Activated naive CD8-positive, alpha-beta T cell treated with anti-CD3 and anti-CD28 coated beads, Interleukin-2, amount 10 ng/mL, durations not matched to agents 7 days and 5 days (primary cell): ENCODE results near the gene MAML3. TPM values are rescaled to one million over a fixed set of nuclear protein-coding genes. Genes with fewer than 3 reads are reported as not detected.

Experiments
- ATAC-seq: fragments of 150-1000 bp; cut with Tn5 transposase; one replicate; pipeline ENCODE4 v1.10.0; 2021; ENCODE audit warnings: low read depth, moderate library complexity
- POLR2A ChIA-PET: fragments of 350-600 bp; sonication (Branson Sonifier 250); formaldehyde crosslinking; loops from one replicate; lab custom pipeline; 2021; ENCODE audit warnings: antibody characterized with exemption; lab: Charles Lee
- DNase-seq: peaks from one replicate; pipeline ENCODE4 v3.0.0; 2021
- H3K27ac Mint-ChIP-seq: one replicate; pipeline ENCODE4 v1.8.0; 2022; ENCODE audit warnings: mild to moderate bottlenecking, mixed read lengths
- H3K27me3 Mint-ChIP-seq: one replicate; pipeline ENCODE4 v1.8.0; 2022; ENCODE audit warnings: mild to moderate bottlenecking, moderate library complexity, mixed read lengths
- H3K36me3 Mint-ChIP-seq: one replicate; pipeline ENCODE4 v1.8.0; 2021; ENCODE audit warnings: mild to moderate bottlenecking, mixed read lengths
- H3K4me1 Mint-ChIP-seq: one replicate; pipeline ENCODE4 v1.8.0; 2021; ENCODE audit warnings: mixed read lengths
- H3K4me3 Mint-ChIP-seq: one replicate; pipeline ENCODE4 v1.8.0; 2022; ENCODE audit warnings: mild to moderate bottlenecking, moderate library complexity, mixed read lengths
- H3K9me3 Mint-ChIP-seq: one replicate; pipeline ENCODE4 v1.8.0; 2021; ENCODE audit warnings: mixed read lengths
- total RNA-seq, 2 experiments: library from RNA; stranded (reverse); gene quantifications; one replicate each; pipeline ENCODE4 v1.2.3, GENCODE V29; 2021

Gene MAML3
- total RNA-seq, 2 experiments from 2014 or later, result 4.6 to 4.7 TPM

DNA sequence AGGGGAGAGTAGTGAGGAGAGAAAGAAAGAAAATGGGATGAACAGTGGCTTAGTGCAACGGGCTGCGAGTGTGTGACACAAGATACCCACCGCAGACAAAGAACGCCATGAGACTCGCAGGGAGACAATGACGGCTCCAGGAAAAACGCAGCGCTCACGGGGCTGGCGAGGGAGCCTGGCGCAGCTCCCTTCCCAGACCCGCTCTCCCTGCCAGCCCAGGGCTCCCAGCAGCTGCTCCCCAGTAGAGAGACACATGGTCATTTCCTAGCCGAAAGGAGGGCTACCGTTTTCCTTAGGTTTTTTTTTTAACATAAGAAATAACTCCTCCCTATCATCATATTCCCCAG, 149.5 kb downstream of the MAML3 start:
- H3K27ac Mint-ChIP-seq, result no peak overlapping the region

DNA sequence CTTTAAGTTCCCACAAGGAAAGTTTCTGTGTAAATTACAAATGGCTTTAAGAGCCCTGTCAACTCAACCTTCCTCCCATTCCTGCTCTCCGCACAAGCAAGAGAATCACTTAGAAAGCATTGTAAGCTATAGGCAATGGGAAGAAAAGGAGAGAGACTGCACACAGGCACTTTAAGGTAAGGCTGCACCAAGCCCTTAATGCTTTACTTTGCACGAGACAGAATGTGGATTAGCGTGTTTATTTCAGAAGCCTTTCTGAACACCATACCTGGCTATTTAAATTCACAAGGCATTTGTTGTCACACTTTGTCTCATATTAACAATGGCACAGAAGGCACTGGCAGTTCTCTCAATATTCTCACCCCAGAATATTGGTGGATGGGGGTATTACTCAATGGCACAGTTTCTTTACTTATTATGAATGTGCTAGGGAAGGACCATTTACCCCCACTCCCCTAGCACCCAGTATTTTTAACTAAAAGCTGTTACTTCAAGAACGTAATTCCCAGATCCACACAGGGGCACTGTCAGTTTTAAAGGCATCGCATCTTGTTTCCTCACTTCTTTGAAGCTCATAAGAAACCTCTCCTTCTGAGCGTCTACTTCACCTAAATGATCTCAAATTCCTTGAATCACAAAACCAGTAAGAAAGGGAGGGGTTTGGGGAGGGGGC, 150.0 kb downstream of the MAML3 start:
- no peaks in the 10 kb centered on the region for H3K4me1 Mint-ChIP-seq

More for the DNA sequence above, 149.5 kb downstream of the MAML3 start:
- Mint-ChIP-seq H3K27me3 (no peaks in the 10 kb centered on the region), H3K4me3 (no peak overlapping the region), H3K4me1 (no peaks in the 10 kb centered on the region), H3K36me3 (peaks cover 2% of the 10 kb centered on the region), H3K9me3 (no peaks in the 10 kb centered on the region)
- POLR2A ChIA-PET, result no interaction called here
- ATAC-seq (no peak), DNase-seq (no peak)

DNA sequence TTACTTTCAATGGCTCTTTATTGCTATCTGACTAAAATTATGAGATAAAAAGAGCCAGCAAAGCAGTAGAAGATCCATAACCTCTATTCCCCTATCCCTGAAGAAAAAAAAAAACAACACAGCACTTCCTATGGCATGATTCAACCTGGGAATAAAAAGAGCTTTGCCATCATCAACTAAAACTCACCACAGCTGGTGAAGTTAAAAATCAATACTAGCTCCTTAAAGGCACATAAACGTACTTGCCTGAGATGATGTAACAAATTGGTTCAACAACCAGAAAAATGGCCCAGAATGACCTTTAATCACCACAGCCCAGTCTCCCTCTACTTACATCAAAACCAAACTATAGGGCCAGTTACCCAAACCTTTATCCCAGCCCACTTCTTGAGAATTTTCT, 153.8 kb downstream of the MAML3 start:
- Mint-ChIP-seq H3K27ac (no peak overlapping the region), H3K9me3 (no peaks in the 10 kb centered on the region), H3K27me3 (no peaks in the 10 kb centered on the region), H3K4me1 (no peaks in the 10 kb centered on the region), H3K4me3 (no peak overlapping the region), H3K36me3 (peaks cover 4% of the 10 kb centered on the region)
- POLR2A ChIA-PET, result no interaction called here
- DNase-seq (no peak), ATAC-seq (no peak)

More for the DNA sequence above, 150.0 kb downstream of the MAML3 start:
- H3K27ac Mint-ChIP-seq, result no peak overlapping the region
- H3K27me3 Mint-ChIP-seq, result no peaks in the 10 kb centered on the region
- ATAC-seq (no peak), DNase-seq (no peak)
- POLR2A ChIA-PET, result no interaction called here
- peaks cover 2% of the 10 kb centered on the region for H3K36me3 Mint-ChIP-seq
- H3K4me3 Mint-ChIP-seq, result no peak overlapping the region
- H3K9me3 Mint-ChIP-seq, result no peaks in the 10 kb centered on the region

DNA sequence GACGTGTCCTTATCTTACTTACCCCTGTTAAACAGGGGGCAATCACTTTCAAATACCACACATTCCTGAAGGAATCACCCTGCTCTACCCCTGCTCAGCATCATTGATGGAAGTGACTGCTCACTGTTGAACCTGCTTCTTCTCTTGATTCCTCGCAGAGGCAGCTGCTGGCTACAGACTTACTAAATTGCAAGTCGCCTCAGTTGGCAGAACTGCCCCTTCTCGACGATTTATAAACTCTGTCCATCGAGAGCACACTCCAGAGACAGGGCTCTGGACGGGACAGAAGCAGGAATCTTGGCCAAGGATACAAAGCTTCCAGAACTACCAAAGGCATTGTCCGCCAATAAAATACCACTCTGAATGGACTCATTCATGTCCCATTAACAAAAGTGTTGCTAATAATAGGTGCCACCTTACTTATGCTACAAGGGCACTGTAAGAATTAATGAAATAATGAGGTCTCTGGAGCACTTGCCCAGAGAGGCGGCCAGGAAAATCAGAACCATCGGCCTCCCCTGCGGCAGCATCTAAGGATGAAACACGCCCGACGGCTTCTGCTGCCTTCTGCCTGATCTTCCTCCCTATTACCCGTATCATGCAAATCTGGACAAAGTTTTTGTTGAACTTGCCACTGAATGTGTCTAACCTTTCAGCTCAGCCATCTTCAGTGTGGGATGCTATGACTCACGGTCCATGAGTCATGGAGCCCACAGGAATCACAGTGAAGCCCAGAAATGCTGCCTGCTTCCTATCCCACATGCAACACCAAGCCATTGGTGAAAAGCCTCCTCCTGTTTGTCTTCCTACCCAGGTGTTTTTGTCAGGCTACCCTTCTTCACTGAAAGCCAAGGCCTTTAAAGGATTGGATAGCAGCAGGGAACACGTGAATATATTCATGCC, 164.9 kb downstream of the MAML3 start:
- Mint-ChIP-seq H3K9me3 (peaks cover 5% of the 10 kb centered on the region), H3K4me3 (no peak overlapping the region), H3K4me1 (peaks cover 4% of the 10 kb centered on the region), H3K27ac (no peak overlapping the region), H3K27me3 (no peaks in the 10 kb centered on the region), H3K36me3 (peaks cover 2% of the 10 kb centered on the region)
- POLR2A ChIA-PET, result no interaction called here
- no peak for DNase-seq
- peak; percentile 26 for ATAC-seq

DNA sequence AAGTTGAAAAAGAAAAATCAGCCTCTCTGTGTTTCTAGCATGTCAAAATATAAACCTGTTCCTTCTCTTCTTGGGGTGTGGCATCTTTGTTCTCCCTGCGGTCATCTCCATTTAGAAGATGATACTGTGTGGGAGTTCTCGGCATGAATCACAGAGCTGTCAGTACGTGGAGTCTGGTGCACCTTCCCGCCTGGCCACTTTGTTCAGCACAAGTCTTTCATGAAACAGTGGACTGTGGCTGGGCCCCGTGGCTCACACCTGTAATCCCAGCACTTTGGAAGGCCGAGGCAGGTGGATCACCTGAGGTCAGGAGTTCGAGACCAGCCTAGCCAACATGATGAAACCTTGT, 166.5 kb downstream of the MAML3 start:
- no peak for DNase-seq

DNA sequence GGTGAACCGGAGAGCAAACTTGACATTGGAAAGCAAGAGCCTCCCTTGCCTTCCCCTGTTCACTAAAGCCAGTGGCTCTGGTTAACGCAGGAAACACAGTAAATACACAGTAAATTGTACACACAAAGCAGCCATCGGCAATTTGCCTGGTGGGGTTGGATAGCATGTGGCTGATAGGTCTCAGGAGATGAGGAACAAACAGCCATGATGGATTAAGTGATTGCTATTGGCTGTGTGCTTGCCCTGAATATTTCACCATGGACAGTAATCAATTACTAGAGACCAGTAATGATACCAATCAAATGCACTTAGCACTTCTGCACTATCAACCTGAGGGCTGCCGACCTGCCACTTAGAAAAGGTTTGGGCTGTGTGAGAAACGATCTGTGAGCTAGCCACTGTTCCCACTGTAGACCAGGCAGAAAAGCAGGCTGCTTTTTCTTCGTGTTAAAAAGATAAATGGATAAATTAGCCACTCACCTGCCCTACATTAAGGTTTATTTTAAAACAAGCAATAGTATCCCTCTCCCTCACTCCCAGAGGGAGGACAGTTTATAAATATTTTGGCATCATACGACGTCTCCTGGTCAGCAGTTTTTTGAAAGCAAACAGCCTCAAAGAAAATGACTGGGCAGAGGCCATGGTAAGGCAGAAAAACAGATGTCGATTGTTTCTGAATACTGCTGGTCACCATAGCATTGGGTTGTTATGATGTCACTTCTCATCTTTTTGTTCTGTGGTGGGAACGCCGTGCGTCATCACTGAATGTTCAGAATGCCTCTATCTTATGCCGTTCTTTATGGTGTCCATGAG, 167.1 kb downstream of the MAML3 start:
- POLR2A ChIA-PET, result no interaction called here
- Mint-ChIP-seq H3K27me3 (no peaks in the 10 kb centered on the region), H3K36me3 (peaks cover 3% of the 10 kb centered on the region), H3K4me1 (peaks cover 4% of the 10 kb centered on the region), H3K9me3 (peaks cover 3% of the 10 kb centered on the region), H3K4me3 (no peak overlapping the region), H3K27ac (no peak overlapping the region)
- DNase-seq (no peak), ATAC-seq (no peak)

More for the DNA sequence above, 166.5 kb downstream of the MAML3 start:
- Mint-ChIP-seq H3K9me3 (peaks cover 5% of the 10 kb centered on the region), H3K4me3 (no peak overlapping the region), H3K27me3 (no peaks in the 10 kb centered on the region), H3K4me1 (peaks cover 4% of the 10 kb centered on the region), H3K27ac (no peak overlapping the region), H3K36me3 (peaks cover 5% of the 10 kb centered on the region)
- ATAC-seq, result no peak
- POLR2A ChIA-PET, result no interaction called here

DNA sequence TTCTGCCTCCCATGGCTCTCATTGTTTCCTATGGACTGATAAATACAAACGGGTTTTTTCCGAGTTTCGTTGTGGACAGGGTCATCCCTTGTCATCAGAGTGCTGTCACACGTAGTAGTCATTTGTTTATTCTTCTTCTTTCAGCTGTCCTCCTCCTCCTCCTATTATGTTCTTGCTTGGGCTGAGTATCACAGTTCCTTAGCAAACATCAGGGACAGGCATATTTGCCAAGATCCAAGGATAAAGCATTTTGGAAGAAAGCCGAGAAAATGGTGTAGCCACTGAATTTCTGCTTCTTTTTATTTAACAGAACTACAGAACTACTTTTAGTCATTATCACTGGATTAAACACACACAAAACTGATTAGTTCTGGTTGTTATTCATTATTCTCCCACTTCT, 167.9 kb downstream of the MAML3 start:
- ATAC-seq (no peak), DNase-seq (no peak)
- POLR2A ChIA-PET, result no interaction called here
- H3K27me3 Mint-ChIP-seq, result no peaks in the 10 kb centered on the region
- no peak overlapping the region for H3K4me3 Mint-ChIP-seq
- H3K27ac Mint-ChIP-seq, result no peak overlapping the region
- H3K4me1 Mint-ChIP-seq, result peaks cover 4% of the 10 kb centered on the region
- H3K36me3 Mint-ChIP-seq, result peaks cover 3% of the 10 kb centered on the region
- H3K9me3 Mint-ChIP-seq, result peaks cover 3% of the 10 kb centered on the region

DNA sequence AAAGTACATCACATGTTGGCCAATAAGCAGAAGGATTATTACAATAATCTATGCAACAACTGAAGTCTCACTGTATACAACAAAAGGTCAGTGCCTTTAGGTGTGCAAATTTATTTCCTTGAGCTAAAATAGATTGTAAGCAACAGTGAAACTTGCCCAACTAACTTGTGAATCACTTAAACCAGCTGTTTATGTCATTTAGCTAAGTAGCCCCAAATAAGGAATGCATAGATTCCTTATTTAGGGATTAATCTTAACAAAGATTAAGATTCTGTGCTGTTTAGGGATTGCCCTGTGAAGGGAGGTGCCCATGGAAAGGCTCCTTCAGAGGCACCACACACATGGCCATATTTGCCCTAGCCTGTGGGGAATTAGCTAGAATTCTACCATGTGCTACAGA, 168.6 kb downstream of the MAML3 start:
- Mint-ChIP-seq H3K27ac (no peak overlapping the region), H3K4me1 (peaks cover 4% of the 10 kb centered on the region), H3K36me3 (peaks cover 3% of the 10 kb centered on the region), H3K9me3 (peaks cover 2% of the 10 kb centered on the region), H3K4me3 (no peak overlapping the region), H3K27me3 (no peaks in the 10 kb centered on the region)
- POLR2A ChIA-PET, result no interaction called here
- ATAC-seq (no peak), DNase-seq (no peak)

DNA sequence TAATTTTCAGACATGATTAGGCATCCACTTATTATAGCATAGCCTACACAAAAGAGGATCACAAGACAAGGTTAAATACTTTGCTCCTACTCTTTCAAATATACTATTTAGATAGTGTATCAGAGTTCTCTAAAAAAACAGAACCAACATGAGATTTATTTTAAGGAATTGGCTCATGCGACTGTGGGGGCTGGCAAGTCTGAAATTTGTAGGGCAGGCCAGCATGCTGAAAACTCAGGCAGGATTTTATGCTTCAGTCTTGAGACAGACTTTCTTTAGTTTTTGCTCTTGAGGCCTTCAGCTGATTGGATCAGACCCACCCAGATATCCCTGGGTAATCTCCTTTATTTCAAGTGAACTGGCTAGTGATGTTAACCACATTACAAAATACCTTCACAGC, 169.5 kb downstream of the MAML3 start:
- Mint-ChIP-seq H3K4me3 (no peak overlapping the region), H3K27me3 (no peaks in the 10 kb centered on the region), H3K9me3 (peaks cover 3% of the 10 kb centered on the region), H3K4me1 (peaks cover 3% of the 10 kb centered on the region), H3K36me3 (peaks cover 9% of the 10 kb centered on the region), H3K27ac (no peak overlapping the region)
- POLR2A ChIA-PET, result no interaction called here
- DNase-seq, result no peak
- no peak for ATAC-seq

DNA sequence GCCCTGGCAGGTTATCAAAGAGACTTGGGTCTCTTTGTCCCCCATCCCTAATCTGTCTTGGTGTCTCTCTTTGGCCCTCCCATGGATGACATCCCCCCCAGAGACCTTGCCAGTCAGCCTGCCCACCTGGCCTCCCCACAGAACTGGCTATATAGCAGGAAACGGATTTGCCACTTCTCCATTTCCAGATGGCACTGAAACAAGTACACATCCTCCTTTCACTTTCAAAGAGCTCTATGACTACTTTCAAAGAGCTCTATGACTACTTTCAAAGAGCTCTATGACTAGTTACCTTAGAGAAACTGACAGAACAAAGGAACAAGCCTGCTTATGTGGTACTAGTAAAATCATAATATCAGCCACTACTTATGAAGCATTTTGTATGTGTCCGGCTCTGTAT, 175.3 kb downstream of the MAML3 start:
- peak; percentile 84 for ATAC-seq
- Mint-ChIP-seq H3K4me1 (peaks cover 38% of the 10 kb centered on the region), H3K4me3 (peak overlapping the region; percentile 62)

DNA sequence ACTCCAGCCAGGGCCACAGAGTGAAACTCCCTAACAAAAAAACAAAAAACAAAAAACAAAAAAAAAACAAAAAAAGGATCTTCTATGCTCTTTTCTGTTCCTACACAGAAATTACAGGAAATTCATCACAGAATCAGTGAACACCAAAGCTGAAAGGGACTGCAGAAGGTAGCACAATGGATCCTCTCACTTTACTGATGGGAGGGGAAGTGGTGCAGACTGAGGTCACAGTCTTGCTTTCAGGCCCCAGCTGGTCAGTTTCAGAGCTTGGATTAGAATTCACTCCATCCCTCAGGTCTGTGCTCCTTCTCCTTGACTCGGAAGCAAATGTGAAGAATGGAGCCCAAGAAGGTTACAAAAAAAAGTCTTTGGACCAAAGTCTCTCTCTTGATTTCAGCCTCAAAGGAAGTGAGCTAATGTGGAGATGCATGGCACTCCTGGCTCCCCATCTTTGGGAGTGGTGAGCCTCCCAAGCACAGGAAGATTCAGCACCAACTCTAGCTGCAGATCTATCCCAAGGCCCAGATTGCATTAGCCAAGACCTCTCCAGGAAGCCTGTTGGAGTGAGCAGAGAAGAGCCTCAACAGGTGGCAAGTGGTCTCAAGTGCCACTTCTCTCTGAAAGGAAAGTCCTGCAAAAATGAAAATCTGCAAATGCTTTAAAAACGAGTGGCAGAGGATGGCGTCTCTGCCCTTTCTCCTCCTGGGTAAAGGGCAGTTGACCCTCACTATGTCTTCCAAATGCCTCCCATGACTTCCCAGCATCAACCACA, 176.0 kb downstream of the MAML3 start:
- Mint-ChIP-seq H3K27ac (peak overlapping the region; percentile 69), H3K36me3 (peaks cover 12% of the 10 kb centered on the region), H3K4me3 (no peak overlapping the region), H3K4me1 (peaks cover 44% of the 10 kb centered on the region), H3K27me3 (no peaks in the 10 kb centered on the region), H3K9me3 (peaks cover 2% of the 10 kb centered on the region)
- no peak for DNase-seq
- ATAC-seq, result no peak
- POLR2A ChIA-PET, result interaction anchor here (1.4 kb wide), 1 partner anchor 27 kb away, joined by 6 read pairs; no protein-coding TSS in a partner anchor

More for the DNA sequence above, 175.3 kb downstream of the MAML3 start:
- H3K36me3 Mint-ChIP-seq, result peaks cover 15% of the 10 kb centered on the region
- no peaks in the 10 kb centered on the region for H3K27me3 Mint-ChIP-seq
- POLR2A ChIA-PET, result interaction anchor here (0.5 to 1.4 kb wide), 2 partner anchors 28 to 144 kb away, joined by 4 to 6 read pairs; no protein-coding TSS in a partner anchor
- peak; percentile 39 for DNase-seq
- H3K9me3 Mint-ChIP-seq, result peaks cover 2% of the 10 kb centered on the region
- H3K27ac Mint-ChIP-seq, result peak overlapping the region; percentile 88

DNA sequence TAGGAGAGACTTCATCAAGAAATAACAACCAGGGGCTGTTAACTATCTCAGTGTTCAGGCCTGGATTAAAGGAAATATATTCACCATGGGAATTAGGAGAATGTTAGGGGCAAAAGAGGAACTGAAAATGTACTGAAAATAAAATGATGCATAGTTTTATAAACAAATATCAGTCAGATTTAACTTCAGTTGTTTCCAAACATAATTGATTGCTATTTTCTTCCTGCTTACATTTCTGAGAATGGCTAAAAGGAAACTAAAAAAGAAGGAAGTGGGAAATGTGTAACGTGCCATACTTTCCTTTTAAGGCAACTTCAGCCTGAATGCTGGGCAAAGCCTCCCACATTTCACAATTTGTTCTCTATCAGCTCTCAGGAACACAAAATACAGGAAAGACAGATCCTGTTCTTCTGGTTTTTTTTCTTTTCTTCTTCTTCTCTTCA, 178.1 kb downstream of the MAML3 start:
- no peak for ATAC-seq
- no peak for DNase-seq
- Mint-ChIP-seq H3K4me1 (peaks cover 49% of the 10 kb centered on the region), H3K4me3 (peak overlapping the region; percentile 16), H3K36me3 (peaks cover 12% of the 10 kb centered on the region), H3K27ac (peak overlapping the region; percentile 3), H3K9me3 (peaks cover 2% of the 10 kb centered on the region), H3K27me3 (no peaks in the 10 kb centered on the region)
- POLR2A ChIA-PET, result no interaction called here
